ENCODE measurements around the gene CELSR2. TPM values are rescaled to one million over a fixed set of nuclear protein-coding genes. Genes with fewer than 3 reads are reported as not detected.
"Not testable (repeated sequence)": the region's sequence is repeated elsewhere in the genome, so short reads cannot be mapped to it uniquely, and the experiment has no call there.

The CELSR2 gene
- total RNA-seq, 1 experiment from 2014 or later = 0.11 TPM

- Histone ChIP-seq H3K36me3 (peaks cover 36% of the 10 kb centered on the region), H3K27me3 (replicated peaks) (no peaks in the 10 kb centered on the region), H3K4me3 (peak overlapping the region; percentile 85), H3K9me3 (replicated peaks) (no peaks in the 10 kb centered on the region), H3K27ac (peak overlapping the region; percentile 83), H3K4me1 (replicated peaks) (peaks cover 18% of the 10 kb centered on the region)
- DNase-seq (ENCODE audit: low read depth in 1 of 2, low spot score in 2 of 2) = peak; percentile 54 to 62
Observed at GRCh38 chr1:109214695-109215623, 34.4 kb upstream of the CELSR2 start.

GRCh38 chr1:109216662-109217061 lies 32.7 kb upstream of the CELSR2 start:
- DNase-seq (ENCODE audit: low read depth in 1 of 2, low spot score in 2 of 2) = no peak
- no peaks in the 10 kb centered on the region for H3K9me3 ChIP-seq (replicated peaks)
- H3K27ac ChIP-seq = no peak overlapping the region
- H3K4me3 ChIP-seq = no peak overlapping the region
- no peaks in the 10 kb centered on the region for H3K27me3 ChIP-seq (replicated peaks)
- peaks cover 18% of the 10 kb centered on the region for H3K4me1 ChIP-seq (replicated peaks)
- peaks cover 45% of the 10 kb centered on the region for H3K36me3 ChIP-seq

- no peak for DNase-seq (ENCODE audit: low read depth in 1 of 2, low spot score in 2 of 2)
- Histone ChIP-seq H3K27me3 (replicated peaks) (no peaks in the 10 kb centered on the region), H3K4me3 (no peak overlapping the region), H3K9me3 (replicated peaks) (no peaks in the 10 kb centered on the region), H3K27ac (no peak overlapping the region), H3K4me1 (replicated peaks) (peaks cover 15% of the 10 kb centered on the region), H3K36me3 (peaks cover 59% of the 10 kb centered on the region)
Observed at GRCh38 chr1:109218516-109218915, 30.8 kb upstream of the CELSR2 start.

GRCh38 chr1:109221201-109221600 lies 28.1 kb upstream of the CELSR2 start:
- not testable (repeated sequence) for H3K27ac ChIP-seq; H3K9me3 ChIP-seq (replicated peaks); DNase-seq (ENCODE audit: low read depth in 1 of 2, low spot score in 2 of 2); H3K27me3 ChIP-seq (replicated peaks); H3K4me3 ChIP-seq; H3K4me1 ChIP-seq (replicated peaks)
- peaks cover 60% of the 10 kb centered on the region for H3K36me3 ChIP-seq

GRCh38 chr1:109225308-109225707 lies 24.0 kb upstream of the CELSR2 start:
- DNase-seq (ENCODE audit: low read depth in 1 of 2, low spot score in 2 of 2) = no peak
- peaks cover 67% of the 10 kb centered on the region for H3K36me3 ChIP-seq
- no peak overlapping the region for H3K4me3 ChIP-seq

GRCh38 chr1:109225711-109226445 lies 23.5 kb upstream of the CELSR2 start:
- DNase-seq (ENCODE audit: low read depth in 1 of 2, low spot score in 2 of 2) = no peak
- Histone ChIP-seq H3K4me3 (no peak overlapping the region), H3K27ac (no peak overlapping the region), H3K36me3 (peaks cover 72% of the 10 kb centered on the region), H3K9me3 (replicated peaks) (no peaks in the 10 kb centered on the region), H3K27me3 (replicated peaks) (no peaks in the 10 kb centered on the region), H3K4me1 (replicated peaks) (peaks cover 24% of the 10 kb centered on the region)

More at GRCh38 chr1:109225308-109225707, 24.0 kb upstream of the CELSR2 start:
- Histone ChIP-seq H3K4me1 (replicated peaks) (peaks cover 24% of the 10 kb centered on the region), H3K27ac (no peak overlapping the region), H3K27me3 (replicated peaks) (no peaks in the 10 kb centered on the region), H3K9me3 (replicated peaks) (no peaks in the 10 kb centered on the region)

GRCh38 chr1:109228167-109228566 lies 21.2 kb upstream of the CELSR2 start:
- H3K36me3 ChIP-seq = peaks cover 77% of the 10 kb centered on the region
- H3K27me3 ChIP-seq (replicated peaks) = no peaks in the 10 kb centered on the region
- peak in 1 of 2 experiments; percentile 71 for DNase-seq (ENCODE audit: low read depth in 1 of 2, low spot score in 2 of 2)
- H3K4me3 ChIP-seq = no peak overlapping the region
- peaks cover 24% of the 10 kb centered on the region for H3K4me1 ChIP-seq (replicated peaks)
- H3K27ac ChIP-seq = peak overlapping the region; percentile 52
- no peaks in the 10 kb centered on the region for H3K9me3 ChIP-seq (replicated peaks)

- Histone ChIP-seq H3K9me3 (replicated peaks) (no peaks in the 10 kb centered on the region), H3K4me1 (replicated peaks) (peaks cover 24% of the 10 kb centered on the region), H3K36me3 (peaks cover 74% of the 10 kb centered on the region), H3K4me3 (no peak overlapping the region), H3K27ac (no peak overlapping the region), H3K27me3 (replicated peaks) (no peaks in the 10 kb centered on the region)
- DNase-seq (ENCODE audit: low read depth in 1 of 2, low spot score in 2 of 2) = no peak
Observed at GRCh38 chr1:109229531-109230127, 19.7 kb upstream of the CELSR2 start.

GRCh38 chr1:109231066-109231465 lies 18.3 kb upstream of the CELSR2 start:
- peaks cover 77% of the 10 kb centered on the region for H3K36me3 ChIP-seq
- peaks cover 24% of the 10 kb centered on the region for H3K4me1 ChIP-seq (replicated peaks)
- no peak overlapping the region for H3K4me3 ChIP-seq
- DNase-seq (ENCODE audit: low read depth in 1 of 2, low spot score in 2 of 2) = no peak
- H3K9me3 ChIP-seq (replicated peaks) = no peaks in the 10 kb centered on the region
- no peaks in the 10 kb centered on the region for H3K27me3 ChIP-seq (replicated peaks)
- no peak overlapping the region for H3K27ac ChIP-seq

GRCh38 chr1:109235137-109235536 lies 14.2 kb upstream of the CELSR2 start:
- no peak overlapping the region for H3K27ac ChIP-seq
- H3K4me3 ChIP-seq = no peak overlapping the region
- DNase-seq (ENCODE audit: low read depth in 1 of 2, low spot score in 2 of 2) = no peak
- peaks cover 95% of the 10 kb centered on the region for H3K36me3 ChIP-seq
- H3K4me1 ChIP-seq (replicated peaks) = no peaks in the 10 kb centered on the region
- H3K27me3 ChIP-seq (replicated peaks) = no peaks in the 10 kb centered on the region
- no peaks in the 10 kb centered on the region for H3K9me3 ChIP-seq (replicated peaks)

GRCh38 chr1:109237512-109237911 lies 11.8 kb upstream of the CELSR2 start:
- no peak overlapping the region for H3K27ac ChIP-seq
- H3K4me3 ChIP-seq = no peak overlapping the region
- no peaks in the 10 kb centered on the region for H3K27me3 ChIP-seq (replicated peaks)
- peaks cover 73% of the 10 kb centered on the region for H3K36me3 ChIP-seq
- no peak for DNase-seq (ENCODE audit: low read depth in 1 of 2, low spot score in 2 of 2)
- no peaks in the 10 kb centered on the region for H3K9me3 ChIP-seq (replicated peaks)
- H3K4me1 ChIP-seq (replicated peaks) = no peaks in the 10 kb centered on the region

- Histone ChIP-seq H3K4me3 (no peak overlapping the region), H3K27ac (no peak overlapping the region), H3K9me3 (replicated peaks) (no peaks in the 10 kb centered on the region), H3K36me3 (peaks cover 64% of the 10 kb centered on the region), H3K4me1 (replicated peaks) (no peaks in the 10 kb centered on the region), H3K27me3 (replicated peaks) (no peaks in the 10 kb centered on the region)
- no peak for DNase-seq (ENCODE audit: low read depth in 1 of 2, low spot score in 2 of 2)
Observed at GRCh38 chr1:109238382-109238781, 11.0 kb upstream of the CELSR2 start.

- Histone ChIP-seq H3K27me3 (replicated peaks) (no peaks in the 10 kb centered on the region), H3K36me3 (peaks cover 61% of the 10 kb centered on the region), H3K9me3 (replicated peaks) (no peaks in the 10 kb centered on the region), H3K27ac (no peak overlapping the region), H3K4me3 (no peak overlapping the region), H3K4me1 (replicated peaks) (no peaks in the 10 kb centered on the region)
- no peak for DNase-seq (ENCODE audit: low read depth in 1 of 2, low spot score in 2 of 2)
Observed at GRCh38 chr1:109239047-109239408, 10.3 kb upstream of the CELSR2 start.

All from SJSA1 (cell line).